GM12878 (cell line): ENCODE data around the gene UBA6.

Source experiments
- BHLHE40 ChIP-seq, 2 experiments: fragments of 450-650 bp in 1 of 2; IDR thresholded peaks; 2 replicates each; pipeline ENCODE4 v1.6.1; 2011 to 2017; ENCODE audit warnings: low read depth in 2 of 2, borderline replicate concordance in 1 of 2, improper control_type of control experiment in 1 of 2, low read length in 1 of 2, mild to moderate bottlenecking in 1 of 2
- BRCA1 ChIP-seq: IDR thresholded peaks from 2 replicates; pipeline ENCODE4 v1.6.1; 2011; ENCODE audit warnings: low read depth, low read length, improper control_type of control experiment
- SIX5 ChIP-seq: IDR thresholded peaks from 2 replicates; pipeline ENCODE4 v1.6.1; 2011; ENCODE audit warnings: mild to moderate bottlenecking, low read depth, low read length, moderate library complexity; ENCODE audit not compliant: severe bottlenecking
- TARDBP ChIP-seq: IDR thresholded peaks from 2 replicates; pipeline ENCODE4 v1.6.1; 2016; ENCODE audit warnings: borderline replicate concordance
- ZNF274 ChIP-seq: IDR thresholded peaks from one replicate; pipeline ENCODE4 v1.8.0; 2011; ENCODE audit not compliant: insufficient read length, insufficient read depth
- TF ChIP-seq, protein P1 (sequence below): IDR thresholded peaks from 2 replicates; pipeline ENCODE4 v1.6.1; 2011; ENCODE audit warnings: borderline replicate concordance, low read depth, mild to moderate bottlenecking, moderate library complexity, mixed read lengths, low read length; ENCODE audit not compliant: insufficient read depth; ENCODE audit errors: extremely low read length
- TF ChIP-seq, protein P2 (sequence below), 3 experiments: IDR thresholded peaks in 2 of 3; conservative IDR thresholded peaks in 1 of 3; 2 replicates each; pipeline ENCODE4 v1.5.1; 2011; ENCODE audit warnings: low read depth in 3 of 3, low read length in 3 of 3, mild to moderate bottlenecking in 3 of 3, control low read depth in 2 of 3, moderate library complexity in 2 of 3, inconsistent platforms in 1 of 3, mixed read lengths in 1 of 3; ENCODE audit not compliant: control insufficient read depth in 2 of 3, insufficient read depth in 1 of 3; ENCODE audit errors: extremely low read depth in 1 of 3
- TF ChIP-seq, protein P3 (sequence below): IDR thresholded peaks from 2 replicates; pipeline ENCODE4 v1.6.1; 2012; ENCODE audit warnings: low read depth, low read length, improper control_type of control experiment

DNA sequence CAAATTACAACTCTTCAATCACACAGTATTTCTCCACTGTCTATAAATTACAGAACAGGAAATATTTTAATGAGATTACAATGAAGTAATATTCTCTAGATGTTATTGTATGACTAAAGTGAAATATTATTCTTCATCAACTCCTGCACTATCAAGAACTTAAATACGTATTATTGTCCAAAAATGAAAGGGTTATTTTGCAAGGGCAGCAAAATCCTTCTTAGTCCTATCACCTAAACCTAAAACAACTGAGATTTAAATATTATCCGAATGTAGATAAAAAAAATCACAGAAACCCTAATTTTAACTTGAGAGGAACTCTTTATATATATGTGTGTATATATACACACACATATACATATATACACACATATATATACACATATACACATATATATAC, 4.9 kb downstream of the UBA6 start:
- TF ChIP-seq, protein P1, sequence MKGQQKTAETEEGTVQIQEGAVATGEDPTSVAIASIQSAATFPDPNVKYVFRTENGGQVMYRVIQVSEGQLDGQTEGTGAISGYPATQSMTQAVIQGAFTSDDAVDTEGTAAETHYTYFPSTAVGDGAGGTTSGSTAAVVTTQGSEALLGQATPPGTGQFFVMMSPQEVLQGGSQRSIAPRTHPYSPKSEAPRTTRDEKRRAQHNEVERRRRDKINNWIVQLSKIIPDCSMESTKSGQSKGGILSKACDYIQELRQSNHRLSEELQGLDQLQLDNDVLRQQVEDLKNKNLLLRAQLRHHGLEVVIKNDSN: no peak
- TF ChIP-seq ZNF274 (no peak), TARDBP (no peak), BHLHE40 (IDR thresholded peaks at IDR 0.05; ENCODE audit: borderline replicate concordance in 1 of 2, low read depth in 2 of 2, low read length in 1 of 2) (no peak), SIX5 (no peak), BRCA1 (no peak)
- TF ChIP-seq, protein P2, sequence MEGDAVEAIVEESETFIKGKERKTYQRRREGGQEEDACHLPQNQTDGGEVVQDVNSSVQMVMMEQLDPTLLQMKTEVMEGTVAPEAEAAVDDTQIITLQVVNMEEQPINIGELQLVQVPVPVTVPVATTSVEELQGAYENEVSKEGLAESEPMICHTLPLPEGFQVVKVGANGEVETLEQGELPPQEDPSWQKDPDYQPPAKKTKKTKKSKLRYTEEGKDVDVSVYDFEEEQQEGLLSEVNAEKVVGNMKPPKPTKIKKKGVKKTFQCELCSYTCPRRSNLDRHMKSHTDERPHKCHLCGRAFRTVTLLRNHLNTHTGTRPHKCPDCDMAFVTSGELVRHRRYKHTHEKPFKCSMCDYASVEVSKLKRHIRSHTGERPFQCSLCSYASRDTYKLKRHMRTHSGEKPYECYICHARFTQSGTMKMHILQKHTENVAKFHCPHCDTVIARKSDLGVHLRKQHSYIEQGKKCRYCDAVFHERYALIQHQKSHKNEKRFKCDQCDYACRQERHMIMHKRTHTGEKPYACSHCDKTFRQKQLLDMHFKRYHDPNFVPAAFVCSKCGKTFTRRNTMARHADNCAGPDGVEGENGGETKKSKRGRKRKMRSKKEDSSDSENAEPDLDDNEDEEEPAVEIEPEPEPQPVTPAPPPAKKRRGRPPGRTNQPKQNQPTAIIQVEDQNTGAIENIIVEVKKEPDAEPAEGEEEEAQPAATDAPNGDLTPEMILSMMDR (IDR thresholded peaks at IDR 0.05 in 2 of 3, conservative IDR thresholded peaks at IDR 0.05 in 1 of 3; ENCODE audit: control insufficient read depth in 2 of 3, extremely low read depth in 1 of 3, insufficient read depth in 1 of 3, low read depth in 3 of 3, low read length in 3 of 3): no peak
- TF ChIP-seq, protein P3, sequence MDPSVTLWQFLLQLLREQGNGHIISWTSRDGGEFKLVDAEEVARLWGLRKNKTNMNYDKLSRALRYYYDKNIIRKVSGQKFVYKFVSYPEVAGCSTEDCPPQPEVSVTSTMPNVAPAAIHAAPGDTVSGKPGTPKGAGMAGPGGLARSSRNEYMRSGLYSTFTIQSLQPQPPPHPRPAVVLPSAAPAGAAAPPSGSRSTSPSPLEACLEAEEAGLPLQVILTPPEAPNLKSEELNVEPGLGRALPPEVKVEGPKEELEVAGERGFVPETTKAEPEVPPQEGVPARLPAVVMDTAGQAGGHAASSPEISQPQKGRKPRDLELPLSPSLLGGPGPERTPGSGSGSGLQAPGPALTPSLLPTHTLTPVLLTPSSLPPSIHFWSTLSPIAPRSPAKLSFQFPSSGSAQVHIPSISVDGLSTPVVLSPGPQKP: no peak
